Activated CD8-positive, alpha-beta memory T cell treated with anti-CD3 and anti-CD28 coated beads, Interleukin-2, amount 50 U/mL, for 24 hours (primary cell): ENCODE results near the gene ADAMTS14.
A peak's percentile ranks its signal among the peaks of the same experiment; 100 is the strongest.
"Not testable (repeated sequence)": the region's sequence is repeated elsewhere in the genome, so short reads cannot be mapped to it uniquely, and the experiment has no call there.

Source experiments
- DNase-seq: peaks from one replicate; pipeline ENCODE4 v3.0.0-alpha.2; 2020; ENCODE audit errors: extremely low read depth

Gene ADAMTS14

GRCh38 chr10:70655316-70655715 is 17.0 kb upstream of the ADAMTS14 start:
- DNase-seq = no peak

DNA sequence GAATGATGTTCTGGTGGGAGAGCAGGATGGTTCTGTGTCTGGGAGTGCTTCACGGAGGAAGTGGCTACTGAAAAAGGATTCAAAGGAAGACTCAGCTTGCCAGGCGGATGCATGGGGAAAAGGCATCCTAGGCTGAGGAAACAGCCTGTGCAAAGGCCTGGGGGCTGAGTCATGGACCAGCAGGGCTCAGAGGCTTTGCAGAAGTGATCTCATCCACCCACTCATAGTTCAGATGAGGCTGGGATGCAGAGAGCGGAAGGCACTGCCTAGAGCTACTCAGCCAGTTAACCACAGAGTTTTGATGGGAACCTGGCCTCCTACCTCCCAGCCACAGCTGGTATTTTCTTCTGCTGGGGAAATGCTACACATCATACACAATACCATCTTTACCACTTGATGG is 15.8 kb upstream of the ADAMTS14 start:
- DNase-seq = peak; percentile 39

- no peak for DNase-seq
Observed at GRCh38 chr10:70657041-70657440, 15.3 kb upstream of the ADAMTS14 start.

DNA sequence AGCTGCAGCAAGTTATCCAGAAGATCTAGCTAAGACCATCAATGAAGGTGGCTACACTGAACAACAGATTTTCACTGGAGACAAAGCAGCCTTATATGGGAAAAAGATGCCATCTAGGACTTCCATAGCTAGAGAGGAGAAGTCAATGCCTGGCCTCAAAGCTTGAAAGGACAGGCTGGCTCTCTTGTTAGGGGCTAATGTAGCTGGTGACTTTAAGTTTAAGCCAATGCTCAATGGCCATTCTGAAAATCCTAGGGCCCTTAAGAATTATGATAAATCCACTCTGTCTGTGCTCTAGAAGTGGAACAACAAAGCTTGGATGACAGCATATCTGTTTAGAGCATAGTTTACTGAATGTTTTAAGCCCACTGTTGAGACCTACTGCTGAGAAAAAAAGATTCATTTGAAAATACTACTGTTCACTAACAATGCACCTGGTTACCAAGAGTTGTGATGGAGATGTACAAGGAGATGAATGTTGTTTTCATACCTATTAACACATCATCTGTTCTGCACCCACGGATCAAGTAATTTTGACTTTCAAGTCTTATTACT is 13.6 kb upstream of the ADAMTS14 start:
- no peak for DNase-seq

DNA sequence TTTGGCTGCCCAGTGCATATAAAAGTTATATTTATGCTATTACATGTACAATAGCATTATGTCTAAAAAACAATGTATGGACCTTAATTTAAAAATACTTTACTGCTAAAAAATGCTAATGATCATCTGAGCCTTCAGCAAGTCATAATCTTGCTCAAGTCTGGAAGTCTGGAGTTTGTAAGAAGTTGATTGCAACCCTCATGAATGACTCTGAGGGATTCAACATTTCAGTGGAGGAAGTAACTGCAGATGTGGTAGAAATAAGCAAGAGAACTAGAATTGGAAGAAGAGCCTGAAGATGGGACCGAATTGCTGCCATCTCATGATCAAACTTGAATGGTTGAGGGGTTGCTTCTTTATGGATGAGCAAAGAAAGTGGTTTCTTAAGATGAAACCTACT is 13.0 kb upstream of the ADAMTS14 start:
- DNase-seq = no peak

GRCh38 chr10:70660722-70661121 is 11.6 kb upstream of the ADAMTS14 start:
- DNase-seq = no peak

GRCh38 chr10:70661623-70662361 is 10.5 kb upstream of the ADAMTS14 start:
- DNase-seq = no peak

GRCh38 chr10:70662362-70663220 is 9.7 kb upstream of the ADAMTS14 start:
- DNase-seq = no peak

DNA sequence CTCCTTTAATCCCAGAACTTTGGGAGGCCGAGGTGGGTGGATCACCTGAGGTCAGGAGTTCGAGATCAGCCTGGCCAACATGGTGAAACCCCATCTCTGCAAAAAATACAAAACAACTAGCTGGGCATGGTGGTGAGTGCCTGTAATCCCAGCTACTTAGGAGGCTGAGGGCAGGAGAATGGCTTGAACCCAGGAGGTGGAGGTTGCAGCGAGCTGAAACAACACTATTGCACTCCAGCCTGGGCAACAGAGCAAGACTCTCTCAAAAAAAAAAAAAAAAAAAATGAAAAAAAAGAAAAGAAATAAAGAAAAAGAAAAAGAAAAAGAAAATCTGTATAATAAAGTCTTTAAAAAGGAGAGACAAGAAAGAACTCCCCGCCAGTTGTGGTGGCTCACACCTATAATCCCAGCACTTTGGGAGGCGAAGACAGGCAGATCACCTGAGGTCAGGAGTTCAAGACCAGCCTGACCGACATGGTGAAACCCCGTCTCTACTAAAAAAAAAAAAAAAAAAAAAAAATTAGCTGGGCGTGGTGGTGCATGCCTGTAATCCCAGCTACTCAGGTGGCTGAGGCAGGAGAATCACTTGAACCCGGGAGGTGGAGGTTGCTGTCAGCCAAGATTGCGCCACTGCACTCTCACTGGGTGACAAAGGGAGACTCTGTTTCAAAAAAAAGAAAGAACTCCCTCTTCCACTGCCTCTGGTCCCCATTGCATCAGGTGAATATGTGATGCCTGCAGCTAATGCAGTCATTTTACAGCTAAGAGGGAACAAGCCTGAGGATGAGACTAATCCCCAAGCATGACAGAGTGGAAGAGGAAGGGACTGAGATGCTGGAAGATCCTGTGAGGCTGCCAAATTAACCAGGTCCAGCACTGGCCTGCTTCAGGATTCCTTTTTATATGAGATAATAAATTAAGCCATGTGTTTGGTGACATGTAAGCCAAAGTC is 8.6 kb upstream of the ADAMTS14 start:
- not testable (repeated sequence) for DNase-seq

- DNase-seq = no peak
Observed at GRCh38 chr10:70664702-70665195, 7.6 kb upstream of the ADAMTS14 start.

GRCh38 chr10:70666960-70667798 is 5.1 kb upstream of the ADAMTS14 start:
- no peak for DNase-seq

- DNase-seq = not testable (repeated sequence)
Observed at GRCh38 chr10:70667818-70668217, 4.5 kb upstream of the ADAMTS14 start.

DNA sequence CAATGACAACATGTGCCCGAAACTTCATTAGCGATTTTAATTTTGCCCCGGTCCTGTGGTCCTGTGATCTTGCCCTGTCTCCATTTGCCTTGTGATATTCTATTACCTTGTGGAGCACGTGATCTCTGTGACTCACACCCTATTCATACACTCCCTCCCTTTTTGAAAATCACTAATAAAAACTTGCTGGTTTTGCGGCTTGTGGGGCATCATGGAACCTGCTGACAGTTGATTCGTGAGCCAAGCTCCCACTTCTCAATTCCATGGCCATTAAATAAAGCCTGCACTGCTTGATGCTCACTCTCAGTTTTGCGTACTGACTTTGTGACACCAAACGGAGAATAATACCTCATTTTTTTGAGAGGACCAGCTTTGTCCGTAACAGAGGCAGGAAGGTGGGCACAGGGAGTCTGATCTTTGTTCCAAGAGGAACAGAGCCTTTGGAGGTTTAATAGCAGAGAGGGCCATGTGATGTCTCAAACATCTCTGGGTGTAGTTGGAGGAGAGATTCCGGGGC is 3.8 kb upstream of the ADAMTS14 start:
- no peak for DNase-seq

DNA sequence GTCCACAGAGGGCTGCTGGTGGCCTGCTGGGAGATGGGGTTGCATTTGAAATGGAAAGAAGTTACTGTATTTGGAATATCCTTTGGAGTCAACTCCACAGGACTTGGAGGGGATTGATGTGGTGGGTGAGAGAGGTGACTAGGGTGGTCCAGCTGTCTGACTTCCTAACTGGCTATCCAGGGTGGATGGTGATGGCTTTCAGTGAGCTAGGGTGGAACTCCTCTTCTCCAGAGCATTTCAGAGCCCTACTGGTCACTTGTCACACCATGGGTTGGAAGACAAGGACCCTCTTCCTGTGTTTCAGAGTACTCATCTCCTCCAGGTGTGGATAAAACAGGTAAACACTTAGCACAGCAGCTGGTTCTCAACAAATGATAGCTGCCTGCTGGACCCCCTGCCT is 3.3 kb upstream of the ADAMTS14 start:
- no peak for DNase-seq

DNA sequence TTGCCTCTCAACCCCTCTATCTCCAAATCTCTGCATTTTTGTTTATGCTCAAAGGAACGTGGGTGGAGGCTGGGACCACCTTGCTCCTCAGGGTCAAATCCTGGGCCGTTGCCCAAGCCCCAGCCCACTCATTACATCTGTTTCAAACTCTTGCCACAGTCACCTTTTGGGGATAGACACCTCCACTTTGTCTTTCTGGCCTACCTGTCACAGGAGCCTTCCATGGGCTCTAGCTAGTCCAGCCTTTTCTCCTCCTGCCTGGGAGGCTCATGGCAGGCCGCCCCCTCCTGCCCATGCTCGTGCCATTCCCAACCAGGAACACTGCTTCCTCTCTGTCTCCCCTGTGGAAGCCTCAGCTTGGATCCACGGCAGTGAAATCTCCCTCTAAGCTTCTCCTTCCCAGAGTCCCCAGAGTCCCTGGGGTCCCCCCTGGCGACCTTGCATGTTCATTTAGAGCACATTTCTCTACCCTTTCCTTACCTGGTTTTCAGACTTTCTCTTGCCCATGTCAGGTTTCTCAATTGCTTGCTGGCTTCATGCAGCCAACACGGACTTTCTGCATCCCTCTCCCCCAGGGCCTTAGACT is 2.5 kb upstream of the ADAMTS14 start:
- no peak for DNase-seq

DNA sequence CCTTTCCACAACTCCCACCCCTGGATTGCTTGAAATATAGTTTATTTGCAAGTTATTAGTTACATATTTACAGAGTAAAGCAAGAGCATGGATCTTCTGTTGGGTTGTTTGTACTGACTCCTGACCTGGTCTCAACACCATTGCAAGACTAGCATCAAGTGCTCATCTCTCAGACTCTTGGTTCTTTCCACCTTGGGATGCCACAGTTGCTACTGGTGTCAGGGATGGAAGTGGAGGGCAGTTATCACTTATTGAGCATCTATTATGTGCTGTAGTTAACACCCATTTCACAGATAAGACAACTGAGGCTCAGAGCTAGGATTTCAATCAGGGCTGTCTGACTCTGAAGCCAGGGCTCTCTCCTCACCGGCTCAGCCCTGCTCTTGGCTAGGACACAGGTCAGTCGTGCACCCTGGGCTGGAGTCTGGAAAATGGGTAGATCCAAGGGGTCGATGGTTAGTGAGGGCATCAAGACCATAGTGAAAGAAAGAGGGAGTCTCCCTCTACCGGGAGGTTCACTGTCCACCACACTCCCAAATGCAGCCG is 614 bp upstream of the ADAMTS14 start:
- no peak for DNase-seq

DNA sequence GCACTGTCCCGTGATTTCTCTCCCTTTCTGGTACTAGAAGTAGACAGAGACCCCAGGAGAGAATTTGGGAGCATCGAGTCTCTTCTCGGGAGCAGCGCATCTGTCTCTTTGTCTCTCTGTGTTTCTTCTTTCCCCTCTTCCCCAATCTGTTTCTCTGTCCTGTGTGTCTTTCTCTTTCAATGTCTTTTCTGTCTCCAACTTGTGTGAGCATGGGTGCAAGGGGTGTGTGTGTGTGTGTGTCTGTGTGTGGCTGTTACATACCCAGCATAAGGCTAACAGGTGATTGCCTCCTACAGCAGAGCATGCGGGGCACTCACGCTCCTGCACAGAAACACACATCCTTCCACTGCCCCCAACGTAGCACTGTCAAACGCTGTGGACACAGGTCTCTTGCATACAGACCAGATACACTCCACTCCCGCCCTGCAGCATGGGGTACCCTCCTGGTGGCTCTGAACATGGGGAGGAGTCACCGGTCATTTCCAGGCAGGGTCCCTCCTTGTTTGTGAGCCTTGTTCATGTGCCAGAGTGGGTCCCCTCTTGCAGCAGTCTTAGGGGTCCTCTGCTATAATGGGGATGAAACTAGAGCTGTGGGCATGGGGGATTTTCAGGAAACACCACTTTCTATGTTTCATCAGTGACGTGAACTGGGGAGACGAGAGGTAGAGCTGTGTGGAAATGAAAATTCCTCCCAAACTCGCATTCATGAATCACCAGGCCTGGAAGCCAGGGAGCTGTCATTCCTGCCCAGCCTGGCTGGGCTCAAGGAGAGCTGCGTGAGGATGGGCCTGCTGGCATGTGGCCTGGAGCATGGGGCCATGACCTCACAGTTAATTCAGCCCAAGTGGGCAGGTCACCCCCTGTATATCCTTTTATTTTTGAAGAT is 980 bp downstream of the ADAMTS14 start:
- DNase-seq = no peak

DNA sequence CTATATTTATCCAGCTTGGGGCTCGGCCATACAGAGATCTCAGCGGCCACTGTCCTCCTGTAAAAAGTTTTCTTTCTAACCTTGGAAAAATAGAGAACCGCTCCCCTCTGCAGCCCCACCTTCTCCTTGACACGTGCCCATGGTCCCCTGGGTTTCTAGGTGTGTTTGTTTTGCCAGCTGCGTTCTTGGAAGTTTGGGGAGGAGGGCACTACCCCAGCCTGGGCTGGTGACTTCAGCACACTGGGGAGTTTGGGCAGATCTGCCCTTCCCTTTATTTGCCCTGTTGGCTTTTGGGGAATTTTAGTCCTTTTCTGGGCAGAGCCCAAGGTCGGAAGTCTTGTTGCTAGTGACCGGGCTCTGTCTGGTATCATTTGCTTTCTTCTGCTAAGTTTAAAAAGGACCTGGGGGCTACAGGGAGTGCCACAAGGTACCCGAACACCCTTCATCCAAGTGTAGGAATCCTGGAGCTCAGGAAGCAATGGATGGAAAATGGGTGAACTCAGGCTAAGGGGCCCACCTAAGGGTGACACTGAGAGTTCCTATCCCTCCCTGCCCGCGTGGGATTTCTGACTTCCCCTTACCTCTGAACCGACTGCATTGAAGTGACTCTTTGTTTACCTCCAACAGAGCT is 1.7 kb downstream of the ADAMTS14 start:
- DNase-seq = no peak
